HG02610 (cell line): ENCODE measurements around the gene BRSK2.
A peak's percentile ranks its signal among the peaks of the same experiment; 100 is the strongest.
"Not testable (repeated sequence)": the region's sequence is repeated elsewhere in the genome, so short reads cannot be mapped to it uniquely, and the experiment has no call there.

Experiments
- ATAC-seq: cut with Tn5 transposase; IDR thresholded peaks from one replicate; pipeline ENCODE4 v1.9.1; 2021; ENCODE audit warnings: mild to moderate bottlenecking, moderate library complexity; ENCODE audit not compliant: unreplicated experiment

BRSK2 gene

GRCh38 chr11:1389932-1390568, at the start of gene BRSK2:
Gene BRSK2 (plus strand): TSS chr11:1389934. CDS start chr11:1390285, 351 bp downstream.
- ATAC-seq, result peak; percentile 10

- no peak for ATAC-seq
Measured at GRCh38 chr11:1340111-1340510, 49.6 kb upstream of the BRSK2 start.

GRCh38 chr11:1341226-1341625, 48.5 kb upstream of the BRSK2 start:
- not testable (repeated sequence) for ATAC-seq

GRCh38 chr11:1341928-1342524, 47.7 kb upstream of the BRSK2 start:
- no peak for ATAC-seq

GRCh38 chr11:1342946-1343345, 46.8 kb upstream of the BRSK2 start:
- ATAC-seq, result no peak

GRCh38 chr11:1343391-1344055, 46.2 kb upstream of the BRSK2 start:
- ATAC-seq, result no peak

GRCh38 chr11:1344056-1344635, 45.6 kb upstream of the BRSK2 start:
- no peak for ATAC-seq

GRCh38 chr11:1345737-1346513, 43.8 kb upstream of the BRSK2 start:
- no peak for ATAC-seq

GRCh38 chr11:1346669-1347390, 42.9 kb upstream of the BRSK2 start:
- no peak for ATAC-seq

GRCh38 chr11:1347411-1347999, 42.2 kb upstream of the BRSK2 start:
- not testable (repeated sequence) for ATAC-seq

- ATAC-seq, result no peak
Measured at GRCh38 chr11:1348146-1348795, 41.5 kb upstream of the BRSK2 start.

GRCh38 chr11:1348796-1349326, 40.9 kb upstream of the BRSK2 start:
- no peak for ATAC-seq

- no peak for ATAC-seq
Measured at GRCh38 chr11:1349327-1350041, 40.2 kb upstream of the BRSK2 start.

- no peak for ATAC-seq
Measured at GRCh38 chr11:1350086-1350725, 39.5 kb upstream of the BRSK2 start.

GRCh38 chr11:1351278-1351937, 38.3 kb upstream of the BRSK2 start:
- no peak for ATAC-seq

GRCh38 chr11:1352696-1353382, 36.9 kb upstream of the BRSK2 start:
- no peak for ATAC-seq
